K562 (cell line): ENCODE data around the gene RIMBP3C. TPM values are rescaled to one million over a fixed set of nuclear protein-coding genes. Genes with fewer than 3 reads are reported as not detected.
A peak's percentile ranks its signal among the peaks of the same experiment; 100 is the strongest.

Experiments
- CBX8 ChIP-seq: fragments of 200-600 bp; sonication (generic); IDR thresholded peaks from 2 replicates; pipeline ENCODE4 v1.6.1; 2012; ENCODE audit warnings: borderline replicate concordance, mixed run types, low read depth, mild to moderate bottlenecking, moderate library complexity, mixed read lengths, low read length, control low read depth, inconsistent platforms; ENCODE audit not compliant: poor library complexity, severe bottlenecking; ENCODE audit errors: extremely low read depth
- CHD1 ChIP-seq: fragments of 200-600 bp; sonication (generic); IDR thresholded peaks from one replicate; pipeline ENCODE4 v1.6.1; 2012; ENCODE audit warnings: mild to moderate bottlenecking, moderate library complexity, low read length, inconsistent platforms
- CHD7 ChIP-seq: fragments of 200-600 bp; sonication (generic); IDR thresholded peaks from one replicate; pipeline ENCODE4 v1.6.1; 2012; ENCODE audit warnings: mild to moderate bottlenecking, low read depth, low read length, inconsistent platforms
- KDM2B ChIP-seq: fragments of 250-450 bp; sonication (Bioruptor Pico); IDR thresholded peaks from 2 replicates; pipeline ENCODE4 v1.8.0; 2021; ENCODE audit warnings: mild to moderate bottlenecking, moderate library complexity
- MAFK ChIP-seq: IDR thresholded peaks from 2 replicates; pipeline ENCODE4 v1.6.1; 2011; ENCODE audit warnings: low read length, improper control_type of control experiment
- NFIX ChIP-seq: fragments of 250-450 bp; sonication (Bioruptor Pico); IDR thresholded peaks from 2 replicates; pipeline ENCODE4 v1.4.0; 2020; ENCODE audit warnings: low read depth, mild to moderate bottlenecking, moderate library complexity
- NR2C2 ChIP-seq, 2 experiments: fragments of 200-800 bp in 1 of 2; sonication (Bioruptor generic) in 1 of 2; sonication (generic) in 1 of 2; formaldehyde crosslinking in 1 of 2; IDR thresholded peaks; 2 replicates each; pipeline versions ENCODE4 v1.6.1 to v1.8.0; 2016 to 2022; ENCODE audit warnings: mild to moderate bottlenecking in 1 of 2, missing compliant biosample characterization in 1 of 2, missing genetic modification characterization in 1 of 2, missing genetic modification reagents in 1 of 2
- RFX1 ChIP-seq: fragments of 450-650 bp; IDR thresholded peaks from 2 replicates; pipeline ENCODE4 v1.6.1; 2016; ENCODE audit warnings: mild to moderate bottlenecking, moderate library complexity
- RNF2 ChIP-seq: sonication (generic); IDR thresholded peaks from 2 replicates; pipeline ENCODE4 v1.6.1; 2016
- SRSF3 ChIP-seq: fragments of 200-400 bp; formaldehyde crosslinking; IDR thresholded peaks from 2 replicates; pipeline ENCODE4 v1.6.1; 2016; ENCODE audit warnings: mild to moderate bottlenecking, low read length, moderate library complexity; ENCODE audit not compliant: insufficient read depth
- STAT6 ChIP-seq: sonication (generic); formaldehyde crosslinking; IDR thresholded peaks from 2 replicates; pipeline ENCODE4 v1.8.1; 2023; ENCODE audit warnings: mild to moderate bottlenecking, missing genetic modification reagents
- TRIM28 ChIP-seq: fragments of 450-650 bp; IDR thresholded peaks from 2 replicates; pipeline ENCODE4 v1.6.1; 2017
- ZNF146 ChIP-seq: IDR thresholded peaks from one replicate; pipeline ENCODE4 v1.6.1; 2018; ENCODE audit warnings: missing compliant biosample characterization; ENCODE audit not compliant: unreplicated experiment
- polyA plus RNA-seq, 8 experiments: library from polyadenylated mRNA; depleted of rRNA in 4 of 8; stranded (reverse) in 5 of 8; unstranded in 3 of 8; fragments of >200 nt; fragmentation: Nextera tagmentation in 2 of 8; fragmentation: Illumina TruSeq in 1 of 8; extraction: Ambion mirVana in 2 of 8; extraction: Trizol in 1 of 8; gene quantifications; 2 replicates each; pipeline versions ENCODE4 v1.2.1 to v1.2.3, GENCODE V29; 2011 to 2014; ENCODE audit warnings: inconsistent platforms in 1 of 8, missing spikeins in 1 of 8
- total RNA-seq, 7 experiments: library from RNA; depleted of rRNA in 6 of 7; stranded (reverse); fragments of >200 nt in 6 of 7; fragmentation: Illumina TruSeq in 2 of 7; extraction: Trizol in 2 of 7; gene quantifications; 2 replicates each; pipeline versions ENCODE4 v1.2.1 to v1.2.3, GENCODE V29; 2011 to 2021; ENCODE audit warnings: low replicate concordance in 1 of 7

Gene RIMBP3C
- total and polyA plus RNA-seq, 9 of the 15 experiments (the other 6 are each of a cell fraction or from before 2014, with no cell fraction given), result 0.09 to 0.98 (median 0.17) TPM; not detected in 2

- no peak for TF ChIP-seq CBX8
- no peak for TF ChIP-seq SRSF3
- TF ChIP-seq CHD7, result peak; percentile 18
- no peak for TF ChIP-seq RFX1
- TF ChIP-seq NR2C2 (CRISPR knock-in tag; IDR thresholded peaks at IDR 0.05), result no peak
- no peak for TF ChIP-seq NR2C2 (tag; IDR thresholded peaks at IDR 0.05)
- TF ChIP-seq MAFK, result no peak
- no peak for TF ChIP-seq RNF2
- no peak; the same call in 1 of the 2 replicates for TF ChIP-seq NFIX (CRISPR knock-in tag)
- no peak for TF ChIP-seq STAT6
- no peak for TF ChIP-seq KDM2B (CRISPR knock-in tag)
- peak; percentile 22 for TF ChIP-seq CHD1
- TF ChIP-seq TRIM28, result no peak
- TF ChIP-seq ZNF146 (CRISPR knock-in tag), result no peak
Observed at GRCh38 chr22:21582801-21583740, 31.8 kb upstream of the RIMBP3C start (continued).
